Right atrium auricular region (tissue), 2 donors: ENCODE data around the gene MINDY3. TPM values are rescaled to one million over a fixed set of nuclear protein-coding genes. Genes with fewer than 3 reads are reported as not detected.

Experiments
- DNase-seq: peaks from one replicate; pipeline ENCODE4 v3.0.0-alpha.2; 2019; ENCODE audit warnings: low spot score
- H3K27ac ChIP-seq, 2 donors: fragments of 200-600 bp; sonication (generic); 1 replicate in 1 of 2; 2 replicates in 1 of 2; pipeline ENCODE4 v1.5.1; 2016 to 2019
- H3K27me3 ChIP-seq, 2 donors: fragments of 200-600 bp; sonication (generic); one replicate each; pipeline versions ENCODE4 v1.5.1 to v1.6.0; 2017 to 2019
- H3K36me3 ChIP-seq: fragments of 200-600 bp; sonication (generic); one replicate; pipeline ENCODE4 v1.5.1; 2016
- H3K4me1 ChIP-seq, 2 donors: fragments of 200-600 bp; sonication (generic); one replicate each; pipeline versions ENCODE4 v1.5.1 to v1.6.0; 2017 to 2019
- H3K4me3 ChIP-seq, 2 donors: fragments of 200-600 bp; sonication (generic); 1 replicate in 1 of 2; 2 replicates in 1 of 2; pipeline ENCODE4 v1.5.1; 2017 to 2019; ENCODE audit warnings: mild to moderate bottlenecking in 1 of 2, moderate library complexity in 1 of 2
- H3K9me3 ChIP-seq, 2 donors: fragments of 200-600 bp; sonication (generic); one replicate each; pipeline ENCODE4 v1.5.1; 2019
- total RNA-seq, 2 donors: library from RNA; depleted of rRNA; stranded (reverse); fragments of >200 nt; gene quantifications; one replicate each; pipeline ENCODE4 v1.1.0, GENCODE V29; 2016
- TF ChIP-seq, protein P1 (sequence below), 2 donors: fragments of 200-600 bp; sonication (generic); IDR thresholded peaks; one replicate each; pipeline ENCODE4 v1.5.1; 2019; ENCODE audit warnings: antibody characterized with exemption in 2 of 2

MINDY3 gene
- total RNA-seq, 2 donors from 2014 or later, result 15.1 to 15.3 TPM

DNA sequence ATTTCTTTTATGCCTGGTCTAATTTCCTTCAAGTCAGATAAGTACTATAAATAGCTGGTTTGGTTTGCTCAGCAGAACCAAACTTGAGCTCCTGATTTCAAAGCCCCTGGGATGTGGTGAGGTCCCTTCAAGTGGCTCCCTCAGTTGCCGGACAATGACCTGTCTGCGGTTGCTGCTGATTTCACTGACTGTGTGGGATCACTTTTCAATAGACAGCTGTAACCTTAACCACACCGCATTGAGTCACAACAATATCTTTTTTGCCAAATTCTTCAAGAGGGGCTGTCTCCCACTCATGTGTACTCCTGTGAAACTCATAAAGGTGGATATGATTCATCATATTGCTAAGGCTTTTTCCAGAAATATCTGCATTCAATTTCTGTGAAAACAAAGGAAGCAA lies 117.5 kb downstream of the MINDY3 start:
- TF ChIP-seq, protein P1, sequence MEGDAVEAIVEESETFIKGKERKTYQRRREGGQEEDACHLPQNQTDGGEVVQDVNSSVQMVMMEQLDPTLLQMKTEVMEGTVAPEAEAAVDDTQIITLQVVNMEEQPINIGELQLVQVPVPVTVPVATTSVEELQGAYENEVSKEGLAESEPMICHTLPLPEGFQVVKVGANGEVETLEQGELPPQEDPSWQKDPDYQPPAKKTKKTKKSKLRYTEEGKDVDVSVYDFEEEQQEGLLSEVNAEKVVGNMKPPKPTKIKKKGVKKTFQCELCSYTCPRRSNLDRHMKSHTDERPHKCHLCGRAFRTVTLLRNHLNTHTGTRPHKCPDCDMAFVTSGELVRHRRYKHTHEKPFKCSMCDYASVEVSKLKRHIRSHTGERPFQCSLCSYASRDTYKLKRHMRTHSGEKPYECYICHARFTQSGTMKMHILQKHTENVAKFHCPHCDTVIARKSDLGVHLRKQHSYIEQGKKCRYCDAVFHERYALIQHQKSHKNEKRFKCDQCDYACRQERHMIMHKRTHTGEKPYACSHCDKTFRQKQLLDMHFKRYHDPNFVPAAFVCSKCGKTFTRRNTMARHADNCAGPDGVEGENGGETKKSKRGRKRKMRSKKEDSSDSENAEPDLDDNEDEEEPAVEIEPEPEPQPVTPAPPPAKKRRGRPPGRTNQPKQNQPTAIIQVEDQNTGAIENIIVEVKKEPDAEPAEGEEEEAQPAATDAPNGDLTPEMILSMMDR (IDR thresholded peaks at IDR 0.05), result no peak
- DNase-seq, result no peak

DNA sequence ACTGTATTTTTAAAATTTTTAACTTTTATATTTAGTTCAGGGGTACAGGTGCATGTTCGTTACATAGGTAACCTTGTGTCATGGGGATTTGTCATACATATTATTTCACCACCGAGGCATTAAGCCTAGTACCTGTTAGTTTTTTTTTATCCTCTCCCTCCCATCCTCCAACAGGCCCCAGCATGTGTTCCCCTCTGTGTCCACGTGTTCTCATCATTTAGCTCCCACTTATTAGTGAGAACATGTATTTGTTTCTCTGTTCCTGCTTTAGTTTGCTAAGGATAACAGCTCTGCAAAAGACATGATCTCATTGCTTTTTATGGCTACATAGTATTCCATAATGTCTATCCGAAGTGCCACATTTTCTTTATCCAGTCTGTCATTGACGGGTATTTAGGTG lies 118.2 kb downstream of the MINDY3 start:
- DNase-seq, result no peak
- H3K36me3 ChIP-seq, result no peaks in the 10 kb centered on the region
- no peak overlapping the region for H3K27ac ChIP-seq
- no peaks in the 10 kb centered on the region for H3K27me3 ChIP-seq
- TF ChIP-seq, protein P1 (IDR thresholded peaks at IDR 0.05), result no peak
- no peak overlapping the region for H3K4me3 ChIP-seq
- H3K4me1 ChIP-seq, result no peaks in the 10 kb centered on the region
- H3K9me3 ChIP-seq, result no peaks in the 10 kb centered on the region

More for the DNA sequence above, 117.5 kb downstream of the MINDY3 start:
- H3K9me3 ChIP-seq, result no peaks in the 10 kb centered on the region
- H3K27ac ChIP-seq, result no peak overlapping the region
- H3K36me3 ChIP-seq, result no peaks in the 10 kb centered on the region
- H3K4me1 ChIP-seq, result no peaks in the 10 kb centered on the region
- H3K4me3 ChIP-seq, result no peak overlapping the region
- no peaks in the 10 kb centered on the region for H3K27me3 ChIP-seq

DNA sequence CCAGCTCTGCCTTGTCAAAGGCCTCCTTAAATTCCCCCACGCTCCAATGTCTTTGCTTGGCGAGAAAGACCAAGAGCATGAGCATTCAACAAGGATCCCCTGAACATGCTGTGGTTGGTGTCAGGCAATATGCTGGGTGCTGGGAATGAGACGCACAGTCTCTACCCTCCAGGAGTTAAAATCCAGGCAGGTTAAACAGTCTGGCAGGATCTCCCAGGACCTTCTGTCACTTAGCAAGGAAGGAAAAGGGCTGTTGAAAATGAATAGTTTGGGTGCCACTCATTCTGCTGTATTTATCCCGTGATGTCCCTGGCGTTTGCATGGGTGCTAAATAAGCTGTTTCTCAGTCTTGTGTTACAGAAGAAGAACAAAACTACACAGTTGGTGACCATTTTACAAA lies 118.7 kb downstream of the MINDY3 start:
- Histone ChIP-seq H3K9me3 (no peaks in the 10 kb centered on the region), H3K27me3 (no peaks in the 10 kb centered on the region)
- no peak for DNase-seq

DNA sequence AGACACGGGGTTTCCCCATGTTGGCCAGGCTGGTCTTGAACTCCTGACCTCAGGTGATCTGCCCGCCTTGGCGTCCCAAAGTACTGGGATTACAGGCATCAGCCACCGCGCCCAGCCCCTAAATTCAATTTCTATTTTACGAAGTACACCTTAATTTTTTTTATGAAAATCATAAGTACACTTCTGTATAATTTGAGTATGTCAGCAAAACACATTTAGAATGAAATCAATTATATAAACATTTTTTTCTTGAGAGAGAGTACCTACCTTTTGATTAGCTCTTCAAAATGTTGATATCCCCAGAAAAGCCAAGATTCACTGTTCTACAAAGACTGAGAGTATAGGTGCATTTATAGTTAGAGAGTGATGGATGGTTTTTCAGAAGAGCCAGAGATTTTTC lies 120.0 kb downstream of the MINDY3 start:
- TF ChIP-seq, protein P1 (IDR thresholded peaks at IDR 0.05), result no peak
- no peak overlapping the region for H3K4me3 ChIP-seq
- H3K27me3 ChIP-seq, result no peaks in the 10 kb centered on the region
- no peaks in the 10 kb centered on the region for H3K9me3 ChIP-seq
- DNase-seq, result no peak
- H3K4me1 ChIP-seq, result no peaks in the 10 kb centered on the region
- H3K36me3 ChIP-seq, result no peaks in the 10 kb centered on the region
- no peak overlapping the region for H3K27ac ChIP-seq

More for the DNA sequence above, 118.7 kb downstream of the MINDY3 start:
- Histone ChIP-seq H3K4me3 (no peak overlapping the region), H3K36me3 (no peaks in the 10 kb centered on the region), H3K27ac (no peak overlapping the region), H3K4me1 (no peaks in the 10 kb centered on the region)
- TF ChIP-seq, protein P1 (IDR thresholded peaks at IDR 0.05), result no peak

DNA sequence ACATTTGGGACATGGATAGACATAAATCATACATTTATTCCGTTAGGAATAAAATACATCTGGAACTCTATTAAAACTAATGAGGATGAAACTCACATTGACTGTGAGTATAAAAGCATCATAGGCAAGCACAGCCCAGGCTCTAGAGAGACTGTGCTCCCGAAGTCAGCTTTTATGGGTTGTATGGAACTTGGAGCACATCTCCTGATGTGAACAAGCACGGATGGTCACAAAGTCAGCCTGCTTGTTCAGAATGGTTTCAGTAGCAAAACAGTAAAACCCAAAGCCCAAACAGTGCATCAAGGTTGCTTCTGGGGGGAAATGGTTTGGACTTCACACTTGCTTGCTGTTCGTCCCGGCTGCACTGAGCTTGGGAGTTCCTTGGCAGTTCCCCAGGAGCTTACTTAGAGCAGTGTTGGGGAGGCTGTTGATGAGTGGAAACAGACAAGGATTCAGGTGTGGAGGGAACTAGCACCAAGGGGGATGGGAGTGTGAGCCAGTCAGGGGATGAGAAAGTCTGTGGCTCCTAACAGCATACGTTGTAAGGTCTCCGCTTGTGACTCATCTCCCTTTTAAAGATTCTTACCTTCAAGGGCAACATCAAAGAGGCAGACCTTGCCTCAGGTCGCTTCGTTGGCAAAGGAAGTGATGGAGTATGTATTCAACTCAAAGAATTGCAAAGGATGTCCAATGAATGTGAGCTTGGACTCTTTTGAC lies 120.9 kb downstream of the MINDY3 start:
- DNase-seq, result no peak
- Histone ChIP-seq H3K9me3 (no peaks in the 10 kb centered on the region), H3K27me3 (no peaks in the 10 kb centered on the region), H3K4me1 (no peaks in the 10 kb centered on the region), H3K36me3 (no peaks in the 10 kb centered on the region), H3K4me3 (no peak overlapping the region), H3K27ac (peak overlapping the region in 1 of 2 donors; percentile 35)
- TF ChIP-seq, protein P1 (IDR thresholded peaks at IDR 0.05), result no peak
